GM12874 (cell line): ENCODE results near the gene KRT73.

Source experiments
- TF ChIP-seq, protein P1 (sequence below): IDR thresholded peaks from 2 replicates; pipeline ENCODE4 v1.5.1; 2011; ENCODE audit warnings: low read depth, mild to moderate bottlenecking, control low read depth, low read length, moderate library complexity; ENCODE audit not compliant: insufficient read depth

The KRT73 gene

DNA sequence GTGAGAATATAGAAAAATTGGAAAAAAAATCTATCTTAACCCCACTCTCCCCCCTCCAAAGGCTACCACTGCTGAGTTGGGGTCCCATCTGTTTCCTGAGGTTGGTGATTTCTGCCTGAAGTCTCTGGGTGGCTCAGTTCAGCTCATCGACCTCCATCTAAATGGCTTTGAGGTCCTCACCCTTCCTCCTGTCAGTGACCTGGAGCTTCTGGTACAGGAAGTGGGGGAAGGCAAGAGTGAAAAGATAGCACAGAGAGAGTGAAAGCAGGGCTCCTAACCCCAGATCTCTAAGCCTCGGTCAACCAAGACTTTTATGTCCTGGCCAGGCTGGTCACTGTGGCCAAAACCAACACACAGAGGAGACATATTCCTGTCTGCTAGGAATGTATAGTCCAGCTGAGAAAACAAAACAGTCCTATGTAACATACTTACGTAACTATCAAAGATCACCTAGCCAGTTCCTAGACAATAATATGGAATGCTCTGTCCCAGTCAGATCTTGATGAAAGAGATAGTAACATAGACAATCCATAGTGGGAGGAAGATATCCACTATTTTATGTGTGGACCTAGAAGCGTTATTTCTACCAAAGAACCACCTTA lies 12.3 kb upstream of the KRT73 start:
- TF ChIP-seq, protein P1, sequence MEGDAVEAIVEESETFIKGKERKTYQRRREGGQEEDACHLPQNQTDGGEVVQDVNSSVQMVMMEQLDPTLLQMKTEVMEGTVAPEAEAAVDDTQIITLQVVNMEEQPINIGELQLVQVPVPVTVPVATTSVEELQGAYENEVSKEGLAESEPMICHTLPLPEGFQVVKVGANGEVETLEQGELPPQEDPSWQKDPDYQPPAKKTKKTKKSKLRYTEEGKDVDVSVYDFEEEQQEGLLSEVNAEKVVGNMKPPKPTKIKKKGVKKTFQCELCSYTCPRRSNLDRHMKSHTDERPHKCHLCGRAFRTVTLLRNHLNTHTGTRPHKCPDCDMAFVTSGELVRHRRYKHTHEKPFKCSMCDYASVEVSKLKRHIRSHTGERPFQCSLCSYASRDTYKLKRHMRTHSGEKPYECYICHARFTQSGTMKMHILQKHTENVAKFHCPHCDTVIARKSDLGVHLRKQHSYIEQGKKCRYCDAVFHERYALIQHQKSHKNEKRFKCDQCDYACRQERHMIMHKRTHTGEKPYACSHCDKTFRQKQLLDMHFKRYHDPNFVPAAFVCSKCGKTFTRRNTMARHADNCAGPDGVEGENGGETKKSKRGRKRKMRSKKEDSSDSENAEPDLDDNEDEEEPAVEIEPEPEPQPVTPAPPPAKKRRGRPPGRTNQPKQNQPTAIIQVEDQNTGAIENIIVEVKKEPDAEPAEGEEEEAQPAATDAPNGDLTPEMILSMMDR = no peak

DNA sequence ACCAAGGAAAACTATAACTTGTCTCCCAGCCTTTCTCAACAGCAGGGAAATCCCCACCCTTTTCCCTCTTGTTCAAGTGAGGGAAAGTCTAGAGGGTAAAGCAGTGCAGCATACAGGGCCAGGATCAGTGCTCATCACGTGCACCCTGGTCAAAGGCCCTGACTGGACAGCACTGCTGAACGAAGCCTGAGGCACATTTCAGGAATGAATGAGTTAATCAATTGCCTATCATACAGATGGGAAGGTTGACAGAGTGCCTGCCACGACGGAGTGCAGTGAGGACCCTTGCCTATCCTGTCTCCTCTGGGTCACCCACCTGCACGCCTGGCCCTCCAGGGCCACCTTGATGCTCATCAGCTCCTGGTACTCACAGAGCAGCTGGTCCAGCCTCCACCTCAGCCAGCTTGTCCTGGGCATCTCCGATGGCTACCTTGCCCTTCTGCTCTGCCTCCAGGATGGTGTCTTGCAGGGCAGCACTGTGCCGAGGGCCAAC lies 11.7 kb upstream of the KRT73 start:
- TF ChIP-seq, protein P1 = no peak

DNA sequence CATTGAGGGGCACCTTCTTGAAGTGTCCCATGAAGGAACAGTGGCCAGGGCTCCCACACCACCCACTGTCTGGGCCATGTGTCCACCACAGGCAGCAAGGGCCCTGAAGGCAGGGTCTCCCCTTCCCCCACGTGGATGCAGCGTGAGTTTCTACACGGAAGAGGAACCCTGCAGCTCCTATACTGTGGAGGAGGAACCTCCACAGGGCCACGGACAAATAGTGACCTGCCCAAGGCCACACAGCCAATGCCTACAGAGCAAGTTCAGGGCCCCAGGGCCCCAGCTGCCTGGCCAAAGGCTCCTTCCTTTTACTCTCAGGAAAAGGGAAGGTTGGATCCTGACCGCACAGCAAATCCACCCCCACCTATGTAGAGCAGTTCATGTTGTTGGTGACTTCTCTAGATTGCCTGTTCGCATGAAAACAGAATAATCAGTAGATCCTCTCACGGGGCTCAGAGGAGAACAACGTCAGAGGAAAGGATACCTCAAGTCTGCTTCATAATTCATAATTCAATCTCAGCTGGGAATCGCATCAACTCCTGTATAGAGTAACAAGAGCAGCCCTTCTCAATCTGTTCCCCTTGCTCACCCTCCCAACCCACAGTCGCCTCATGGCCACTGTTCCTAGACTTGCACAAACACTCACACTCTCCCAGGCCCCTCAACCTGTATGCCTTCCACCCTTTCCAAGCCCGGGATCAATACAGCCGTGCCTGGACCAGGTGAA lies 11.1 kb upstream of the KRT73 start:
- TF ChIP-seq, protein P1 = no peak

DNA sequence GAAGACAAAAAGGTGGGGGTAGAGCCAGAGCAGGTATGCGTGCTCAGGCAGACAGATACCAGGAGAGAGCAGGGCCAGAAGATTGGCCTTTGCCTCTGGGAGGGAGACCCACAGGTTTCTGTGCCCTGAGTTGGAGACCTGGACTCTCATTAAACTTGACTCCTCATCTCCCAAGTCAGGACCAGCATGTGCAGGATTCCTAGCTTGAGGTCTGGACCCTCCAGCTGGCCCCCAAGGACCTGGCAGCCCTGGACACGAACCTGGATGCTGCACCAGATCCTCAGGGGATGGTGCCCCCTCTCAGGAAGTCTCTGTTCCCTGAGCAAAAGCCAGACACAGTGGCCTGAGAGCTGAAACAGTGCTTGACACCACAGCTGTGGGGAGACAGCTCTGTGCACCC lies 10.5 kb upstream of the KRT73 start:
- TF ChIP-seq, protein P1 = no peak

DNA sequence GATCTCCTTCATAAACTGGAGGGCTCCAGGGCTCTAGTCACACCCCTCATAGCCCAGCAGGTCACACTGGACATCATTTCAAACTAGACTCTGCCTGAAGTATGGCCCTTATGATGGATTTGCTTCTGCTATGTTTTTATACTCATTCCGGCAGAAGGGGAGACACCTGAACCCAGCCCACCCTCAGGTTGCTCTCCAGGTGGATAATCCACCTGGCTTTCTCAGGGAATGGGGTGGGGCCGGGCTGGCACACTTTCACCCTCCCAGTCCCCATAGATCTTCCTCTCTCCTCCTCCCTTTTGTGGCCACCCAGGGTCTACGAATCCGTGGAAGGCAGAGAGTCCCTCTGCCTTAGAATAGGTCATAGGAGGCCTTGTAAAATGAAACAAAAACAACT lies 9.8 kb upstream of the KRT73 start:
- TF ChIP-seq, protein P1 = no peak

DNA sequence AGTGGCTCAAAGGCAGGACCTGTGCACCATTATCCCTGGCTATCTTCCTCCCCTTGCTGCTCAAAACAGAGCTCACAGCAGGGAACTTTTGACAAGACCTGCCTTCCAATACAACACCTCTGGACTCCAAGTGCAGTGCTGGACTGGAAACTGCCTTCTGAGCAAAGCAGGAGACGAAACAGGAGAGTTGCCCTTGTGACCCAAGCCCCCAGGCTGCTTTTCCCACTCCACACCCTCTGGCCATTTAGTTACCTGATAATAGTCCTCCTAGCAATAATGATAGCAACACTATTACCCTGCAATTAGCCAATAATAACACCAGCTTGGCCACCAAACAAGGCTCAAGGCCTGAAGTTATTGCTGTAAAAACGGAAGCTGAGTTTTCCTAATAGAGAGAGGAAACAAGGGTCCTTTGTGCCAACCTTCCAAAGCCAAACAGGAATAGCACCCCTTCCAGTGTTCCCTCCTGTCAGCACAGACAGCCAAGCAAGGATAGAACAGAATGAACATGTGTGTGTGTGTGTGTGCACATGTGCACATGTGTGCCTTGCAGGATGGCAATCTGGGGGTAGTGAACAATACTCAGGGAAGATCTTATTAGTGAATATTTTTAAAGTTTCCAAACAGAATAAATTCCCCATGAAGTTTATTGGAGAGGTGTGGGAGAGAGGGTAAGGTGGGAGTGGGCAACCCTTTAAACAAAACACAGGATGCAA lies 9.2 kb upstream of the KRT73 start:
- TF ChIP-seq, protein P1 = no peak

DNA sequence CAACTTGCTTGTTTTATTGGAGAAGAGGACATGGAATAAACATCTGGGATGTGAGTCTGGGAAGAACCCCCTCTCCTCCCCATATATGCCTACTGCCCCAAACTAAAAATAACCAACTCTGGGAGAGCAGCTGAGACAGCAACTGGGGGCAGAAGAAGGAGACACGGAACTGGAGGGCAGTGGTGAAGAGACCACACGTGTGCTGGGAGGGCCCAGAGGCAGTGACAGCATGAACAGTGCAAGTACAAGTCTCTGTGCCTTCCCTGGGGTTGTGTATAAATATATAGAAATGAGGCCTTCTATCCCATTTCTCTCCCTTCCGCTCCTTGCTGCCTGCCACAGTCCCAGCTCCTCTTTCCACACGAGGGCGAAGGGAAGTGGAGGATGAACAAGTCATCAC lies 4.0 kb upstream of the KRT73 start:
- TF ChIP-seq, protein P1 = no peak
